GM12864 (cell line): Measurements from ENCODE around the gene CD99L2.

Source experiments
- DNase-seq: peaks from one replicate; pipeline ENCODE4 v3.0.0-alpha.2; 2011; ENCODE audit warnings: low read depth
- H3K4me3 ChIP-seq: 2 replicates; pipeline ENCODE4 v1.5.1; 2011; ENCODE audit warnings: mild to moderate bottlenecking, low read depth, low read length, control low read depth
- CTCF ChIP-seq: IDR thresholded peaks from 2 replicates; pipeline ENCODE4 v1.5.1; 2011; ENCODE audit warnings: low read depth, mild to moderate bottlenecking, moderate library complexity, low read length, control low read depth, inconsistent platforms; ENCODE audit errors: missing control alignments

Gene CD99L2

DNA sequence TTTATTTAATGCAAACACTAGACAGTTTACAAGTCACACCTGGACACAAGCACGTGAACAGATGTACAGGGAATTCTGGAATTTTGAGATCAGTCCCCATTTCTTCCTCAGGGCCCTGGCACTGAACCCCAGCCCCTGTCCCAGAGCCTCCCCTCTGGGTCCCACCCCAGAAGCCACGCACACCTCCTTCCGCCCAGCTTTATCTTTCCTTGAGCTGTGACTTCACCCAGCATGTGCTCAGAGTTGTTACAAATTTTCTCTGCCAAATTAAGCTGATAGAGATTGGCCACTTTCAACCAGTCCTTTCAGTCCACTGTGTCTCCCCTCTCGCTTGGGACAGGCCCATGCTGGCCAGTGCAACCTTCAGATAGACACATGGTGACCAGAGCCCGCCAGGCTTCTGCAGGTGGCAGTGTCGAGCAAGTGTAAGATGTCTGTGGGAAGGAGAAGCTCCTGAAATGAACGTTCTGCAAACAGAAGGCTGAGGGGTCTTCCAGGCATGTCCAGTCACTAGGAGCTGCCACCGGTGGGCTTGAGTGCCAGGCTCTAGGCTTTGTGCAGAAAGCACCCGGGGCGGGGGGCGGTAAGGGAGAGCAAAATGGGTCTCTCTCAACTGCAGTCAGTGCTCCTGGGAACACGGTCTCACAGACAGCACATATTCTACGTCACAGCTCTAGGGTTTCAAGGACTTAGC, 132.0 kb downstream of the CD99L2 start:
- TF ChIP-seq CTCF = no peak
- no peak overlapping the region for H3K4me3 ChIP-seq
- no peak for DNase-seq

GRCh38 chrX:150765782-150766350, 132.6 kb downstream of the CD99L2 start:
- no peak overlapping the region for H3K4me3 ChIP-seq
- DNase-seq = no peak
- TF ChIP-seq CTCF = no peak

- DNase-seq = no peak
- H3K4me3 ChIP-seq = no peak overlapping the region
- no peak for TF ChIP-seq CTCF
Observed at GRCh38 chrX:150765237-150765636, 133.2 kb downstream of the CD99L2 start.

- TF ChIP-seq CTCF = no peak
- H3K4me3 ChIP-seq = no peak overlapping the region
- no peak for DNase-seq
Observed at GRCh38 chrX:150763810-150764209, 134.7 kb downstream of the CD99L2 start.

- H3K4me3 ChIP-seq = no peak overlapping the region
- no peak for DNase-seq
- no peak for TF ChIP-seq CTCF
Observed at GRCh38 chrX:150763303-150763797, 135.1 kb downstream of the CD99L2 start.

GRCh38 chrX:150762258-150763165, 136.0 kb downstream of the CD99L2 start:
- H3K4me3 ChIP-seq = no peak overlapping the region
- TF ChIP-seq CTCF = no peak
- no peak for DNase-seq
